B cell (primary cell): Measurements from ENCODE around the gene C16orf86.

Experiments
- EZH2 ChIP-seq: IDR thresholded peaks from 2 replicates; pipeline ENCODE4 v1.6.1; 2012; ENCODE audit warnings: borderline replicate concordance, low read depth, mild to moderate bottlenecking, moderate library complexity, low read length; ENCODE audit not compliant: insufficient read depth, poor library complexity, severe bottlenecking
- TF ChIP-seq, protein P1 (sequence below): fragments of 200-600 bp; IDR thresholded peaks from one replicate; pipeline ENCODE4 v1.8.0; 2022; ENCODE audit warnings: antibody characterized with exemption, mild to moderate bottlenecking

DNA sequence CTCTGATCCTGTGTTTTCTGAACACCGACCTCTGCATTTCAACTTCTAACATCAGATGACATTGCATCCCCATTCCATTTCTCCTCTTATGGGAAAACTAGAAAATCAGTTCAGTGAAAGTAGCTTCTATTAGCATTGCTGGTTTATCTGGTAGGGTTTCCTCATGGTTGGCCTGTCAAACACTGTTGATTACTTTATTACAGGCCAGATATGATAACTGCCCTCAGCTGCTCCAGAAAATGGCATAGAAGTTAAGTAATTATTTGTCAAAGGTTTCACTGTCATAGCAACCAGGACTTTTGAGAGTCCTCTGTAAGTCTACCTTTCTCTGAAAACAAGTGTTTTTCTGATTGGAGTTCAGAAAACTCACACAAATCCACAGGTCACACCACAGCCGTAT is 49.5 kb downstream of the C16orf86 start:
- TF ChIP-seq, protein P1, sequence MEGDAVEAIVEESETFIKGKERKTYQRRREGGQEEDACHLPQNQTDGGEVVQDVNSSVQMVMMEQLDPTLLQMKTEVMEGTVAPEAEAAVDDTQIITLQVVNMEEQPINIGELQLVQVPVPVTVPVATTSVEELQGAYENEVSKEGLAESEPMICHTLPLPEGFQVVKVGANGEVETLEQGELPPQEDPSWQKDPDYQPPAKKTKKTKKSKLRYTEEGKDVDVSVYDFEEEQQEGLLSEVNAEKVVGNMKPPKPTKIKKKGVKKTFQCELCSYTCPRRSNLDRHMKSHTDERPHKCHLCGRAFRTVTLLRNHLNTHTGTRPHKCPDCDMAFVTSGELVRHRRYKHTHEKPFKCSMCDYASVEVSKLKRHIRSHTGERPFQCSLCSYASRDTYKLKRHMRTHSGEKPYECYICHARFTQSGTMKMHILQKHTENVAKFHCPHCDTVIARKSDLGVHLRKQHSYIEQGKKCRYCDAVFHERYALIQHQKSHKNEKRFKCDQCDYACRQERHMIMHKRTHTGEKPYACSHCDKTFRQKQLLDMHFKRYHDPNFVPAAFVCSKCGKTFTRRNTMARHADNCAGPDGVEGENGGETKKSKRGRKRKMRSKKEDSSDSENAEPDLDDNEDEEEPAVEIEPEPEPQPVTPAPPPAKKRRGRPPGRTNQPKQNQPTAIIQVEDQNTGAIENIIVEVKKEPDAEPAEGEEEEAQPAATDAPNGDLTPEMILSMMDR = no peak
- no peak for TF ChIP-seq EZH2
